CD1c-positive myeloid dendritic cell (primary cell): ENCODE data around the gene PTPRD.

Experiments used
- DNase-seq: peaks from one replicate; pipeline ENCODE4 v3.0.0-alpha.2; 2016; ENCODE audit errors: extremely low spot score

PTPRD gene

GRCh38 chr9:8390571-8390970 is 2222.2 kb downstream of the PTPRD start:
- DNase-seq: no peak

DNA sequence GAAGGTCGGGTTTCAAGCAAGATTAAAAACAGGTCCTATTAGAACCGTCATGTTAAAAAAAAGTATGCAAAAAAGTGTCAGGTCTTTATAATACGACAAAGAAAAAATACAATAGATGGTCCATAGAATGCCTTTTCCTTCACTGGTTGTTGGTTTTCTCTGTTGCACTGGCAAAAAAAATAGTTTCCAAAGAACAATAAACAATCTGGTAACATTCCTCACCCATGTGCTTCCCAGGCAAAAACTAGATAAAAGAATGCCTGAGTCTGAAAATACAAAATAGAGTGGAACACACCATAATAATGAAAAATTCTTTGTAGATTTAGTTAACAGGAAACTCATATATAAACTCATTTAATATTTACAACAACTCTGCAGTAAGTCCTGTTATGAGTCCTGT is 2223.3 kb downstream of the PTPRD start:
- no peak for DNase-seq

- no peak for DNase-seq
Observed at GRCh38 chr9:8388132-8388531, 2224.7 kb downstream of the PTPRD start.

DNA sequence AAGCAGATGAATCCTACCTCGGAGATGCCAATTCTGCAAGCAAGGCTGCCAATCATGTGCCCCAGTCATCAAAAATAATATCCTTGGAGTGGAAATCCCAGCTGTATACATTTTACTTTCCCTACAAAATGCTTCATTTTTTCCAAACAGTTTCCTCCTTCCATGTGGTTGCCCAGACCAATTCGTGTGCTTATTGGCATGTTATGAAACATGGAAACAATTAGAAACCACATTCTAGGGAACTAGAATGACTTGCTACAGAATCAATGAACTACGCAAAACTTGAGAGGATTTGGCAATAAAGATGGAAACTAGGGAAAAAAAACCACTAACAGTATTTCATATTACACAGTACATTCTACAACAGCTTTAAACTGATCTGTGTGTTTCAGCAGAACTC is 2228.7 kb downstream of the PTPRD start:
- DNase-seq: peak; percentile 22

- peak; percentile 2 for DNase-seq
Observed at GRCh38 chr9:8382777-8383527, 2229.8 kb downstream of the PTPRD start.

GRCh38 chr9:8382266-8382665 is 2230.5 kb downstream of the PTPRD start:
- DNase-seq: no peak

GRCh38 chr9:8381601-8382000 is 2231.2 kb downstream of the PTPRD start:
- DNase-seq: no peak

GRCh38 chr9:8374471-8374870 is 2238.3 kb downstream of the PTPRD start:
- no peak for DNase-seq

DNA sequence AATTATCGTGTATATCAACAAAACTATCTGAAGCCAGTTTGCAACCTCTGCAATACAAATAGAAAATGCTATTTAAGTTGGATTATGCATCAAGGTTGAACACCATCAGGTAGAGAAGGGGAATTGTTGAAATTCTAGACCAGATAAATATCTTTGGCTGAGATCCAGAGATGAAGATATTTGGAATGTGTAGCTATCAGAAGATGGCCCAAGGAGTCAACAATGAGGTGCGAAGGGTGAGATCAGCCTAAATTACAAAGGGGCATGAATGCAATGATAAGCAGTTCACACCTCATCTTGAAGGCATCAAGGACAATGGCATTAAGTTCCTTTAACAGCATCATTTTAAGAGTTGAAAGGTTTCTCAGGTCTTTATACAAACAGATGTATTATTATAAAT is 2241.1 kb downstream of the PTPRD start:
- no peak for DNase-seq

DNA sequence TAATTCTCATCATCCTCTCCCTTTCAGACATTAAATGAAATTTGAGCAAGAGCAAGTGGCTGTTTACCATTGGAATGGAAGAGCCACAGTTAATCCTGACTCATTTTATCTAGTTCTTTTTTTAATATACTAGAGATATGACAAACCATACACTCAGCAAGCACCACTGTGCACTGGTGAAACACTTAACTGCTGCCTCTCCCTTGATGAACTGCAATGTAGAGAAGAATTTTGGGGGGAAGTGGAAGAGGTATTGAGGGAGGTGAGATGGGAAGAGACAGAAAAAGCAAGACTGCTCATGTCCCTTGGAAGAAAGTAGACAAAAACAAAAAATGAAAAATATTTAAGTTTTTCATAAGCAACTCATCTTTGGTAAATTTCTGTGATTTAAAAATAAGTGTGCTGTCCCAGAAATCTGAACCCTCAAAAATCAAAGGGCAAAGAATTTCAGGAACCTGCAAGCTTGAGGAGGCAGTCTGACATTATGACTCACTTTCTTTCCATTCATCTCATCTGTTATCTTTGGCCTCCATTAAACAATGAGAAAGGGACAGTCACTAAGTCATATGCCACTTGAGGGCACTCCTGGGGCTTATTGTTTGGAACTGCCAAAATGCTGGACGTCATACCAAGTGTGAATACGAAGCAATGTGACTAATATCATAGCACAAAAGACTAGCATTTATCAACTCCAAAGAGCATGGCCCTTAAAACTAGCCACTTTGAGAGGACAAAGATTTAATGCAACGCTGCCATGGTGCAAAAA is 2246.5 kb downstream of the PTPRD start:
- peak; percentile 5 for DNase-seq

- no peak for DNase-seq
Observed at GRCh38 chr9:8365466-8366160, 2247.2 kb downstream of the PTPRD start.

GRCh38 chr9:8365029-8365428 is 2247.8 kb downstream of the PTPRD start:
- peak; percentile 47 for DNase-seq

DNA sequence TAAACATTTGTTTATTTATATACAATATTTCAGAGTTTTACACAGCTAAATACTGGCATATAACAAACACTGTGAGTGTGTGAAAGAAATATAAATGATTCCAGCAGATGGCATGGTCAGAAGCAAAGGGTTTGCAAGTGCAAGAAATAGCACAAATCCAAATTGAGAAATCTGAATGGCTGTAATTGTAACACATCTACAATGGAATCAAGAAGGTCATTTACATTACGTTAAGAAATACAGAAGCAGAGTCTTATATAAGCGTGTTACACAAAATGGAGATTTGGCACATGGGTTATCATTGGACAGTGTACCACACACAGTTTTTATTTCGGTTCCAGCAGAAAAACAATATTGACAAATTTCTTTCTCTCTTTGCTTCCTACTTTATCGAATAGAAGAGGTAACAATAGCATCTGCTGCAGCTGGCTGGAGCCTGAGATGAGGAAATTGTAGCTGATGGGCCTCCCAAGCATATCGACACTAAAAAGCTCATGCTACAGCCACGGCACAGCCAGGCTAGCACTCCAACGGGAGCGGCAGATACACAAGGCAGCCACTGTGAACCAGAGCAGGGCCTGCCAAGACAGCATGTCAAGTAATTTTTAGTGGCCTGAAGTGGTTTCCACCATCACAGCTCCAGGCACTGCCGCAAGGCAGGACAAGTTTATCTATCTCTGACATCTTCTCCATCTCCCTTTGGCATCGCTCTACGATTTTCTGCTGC is 2248.6 kb downstream of the PTPRD start:
- DNase-seq: no peak

DNA sequence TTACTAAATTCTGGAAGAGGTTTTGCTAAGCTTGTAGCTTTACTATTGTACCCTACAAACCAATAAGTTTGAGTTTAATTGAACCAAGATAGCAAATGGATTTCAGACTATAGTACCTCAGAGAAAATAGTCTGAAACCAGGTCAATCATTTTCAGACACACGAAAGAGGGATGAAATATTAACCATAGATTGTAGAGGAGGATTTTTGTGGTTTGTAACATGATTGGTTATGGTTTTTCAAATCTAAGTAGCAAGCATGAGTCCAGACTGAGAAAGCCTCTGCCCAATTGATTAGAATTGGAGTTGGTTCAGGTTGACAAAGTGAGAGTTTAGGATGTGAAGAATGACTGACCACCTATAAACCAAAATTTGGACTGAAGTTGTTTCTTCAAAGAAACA is 2250.6 kb downstream of the PTPRD start:
- no peak for DNase-seq

DNA sequence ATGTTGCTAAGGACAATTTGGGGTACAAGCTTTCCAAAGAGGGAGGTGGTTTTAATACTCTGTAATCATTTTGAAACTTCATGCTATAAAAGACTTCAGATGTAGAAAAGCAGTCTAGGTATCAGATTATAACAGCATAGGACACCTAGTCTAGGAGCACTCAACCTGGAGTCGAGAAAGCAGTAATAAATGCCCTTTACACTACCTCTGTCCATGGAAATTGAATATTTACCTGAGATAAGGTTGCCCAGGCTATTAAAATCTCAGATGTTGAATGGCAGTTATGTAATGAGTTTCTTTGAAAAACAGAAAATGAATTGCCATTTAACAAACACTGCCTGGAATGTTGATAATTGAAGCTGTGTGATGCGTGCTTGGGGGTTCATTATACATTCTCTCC is 2251.4 kb downstream of the PTPRD start:
- no peak for DNase-seq

DNA sequence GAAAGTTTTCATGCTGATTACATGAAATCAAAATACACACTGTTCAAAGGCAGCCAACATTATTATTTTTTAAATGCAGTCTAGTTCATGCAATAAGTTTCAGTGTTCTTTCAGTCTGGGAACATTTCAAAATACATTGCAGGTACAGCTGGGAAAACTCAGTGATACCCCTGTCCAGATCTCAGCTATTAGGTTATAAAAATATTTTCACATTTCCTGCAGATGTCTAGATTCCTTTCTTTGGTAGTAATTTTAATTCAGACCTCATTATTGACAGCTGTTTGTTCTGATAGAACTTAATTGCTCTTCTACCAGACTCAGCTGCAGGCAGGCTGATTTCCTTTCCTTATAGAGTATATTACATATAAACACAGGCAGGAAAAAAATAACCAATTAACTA is 2256.4 kb downstream of the PTPRD start:
- no peak for DNase-seq

GRCh38 chr9:8351436-8351835 is 2261.4 kb downstream of the PTPRD start:
- DNase-seq: no peak

DNA sequence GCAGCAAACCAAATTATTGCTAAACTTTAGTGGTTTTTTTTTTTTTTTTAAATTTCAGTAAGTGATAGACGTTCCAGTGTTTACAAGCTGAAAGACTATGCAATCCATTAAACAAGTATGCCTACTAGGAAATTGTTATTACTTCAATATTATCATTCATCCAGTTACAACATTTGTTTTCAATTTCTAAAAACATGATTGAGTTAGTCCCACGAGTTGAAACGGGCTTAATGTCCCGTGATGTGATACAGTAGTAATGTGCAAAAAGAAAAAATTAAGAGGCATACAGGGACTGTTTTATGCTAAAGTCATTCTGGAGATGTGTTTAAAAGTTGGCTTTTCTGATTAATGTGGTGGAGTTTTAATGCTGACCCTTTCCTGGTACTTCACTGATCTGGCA is 2262.9 kb downstream of the PTPRD start:
- DNase-seq: no peak

GRCh38 chr9:8349376-8349775 is 2263.4 kb downstream of the PTPRD start:
- DNase-seq: no peak

GRCh38 chr9:8348756-8349155 is 2264.0 kb downstream of the PTPRD start:
- DNase-seq: no peak

DNA sequence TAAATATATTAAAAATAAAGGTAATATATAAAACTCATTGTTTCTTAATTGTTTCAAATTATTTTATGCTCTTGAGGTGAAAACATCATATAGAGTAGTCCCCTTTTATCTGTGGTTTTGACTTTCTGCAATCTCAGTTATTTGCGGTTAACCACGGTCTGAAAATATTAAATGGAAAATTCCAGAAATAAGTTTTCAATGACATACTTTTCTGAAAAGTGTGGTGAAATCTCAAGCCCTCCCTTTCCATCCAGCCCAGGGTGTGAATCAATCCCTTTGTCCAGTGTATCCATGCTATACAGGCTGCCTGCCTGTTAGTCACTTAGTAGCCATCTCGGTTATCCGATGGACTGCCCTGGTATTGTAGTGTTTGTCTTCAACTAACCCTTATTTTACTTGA is 2266.5 kb downstream of the PTPRD start:
- DNase-seq: no peak
